NAMALWA (cell line): ENCODE measurements around the gene PXMP2.

Experiments used
- DNase-seq: peaks from one replicate; pipeline ENCODE4 v3.0.0-alpha.2; 2015; ENCODE audit warnings: low spot score

The PXMP2 gene

GRCh38 chr12:132754160-132754932 is 67.0 kb downstream of the PXMP2 start:
- DNase-seq, result peak; percentile 51
